CD4-positive, alpha-beta T cell treated with Interleukin-6 for 4 hours (primary cell): ENCODE measurements around the gene CENPQ.
"Not testable (repeated sequence)": the region's sequence is repeated elsewhere in the genome, so short reads cannot be mapped to it uniquely, and the experiment has no call there.

Source experiments
- DNase-seq: peaks from one replicate; pipeline ENCODE4 v3.0.0-alpha.2; 2020; ENCODE audit warnings: mixed read lengths

CENPQ gene, protein sequence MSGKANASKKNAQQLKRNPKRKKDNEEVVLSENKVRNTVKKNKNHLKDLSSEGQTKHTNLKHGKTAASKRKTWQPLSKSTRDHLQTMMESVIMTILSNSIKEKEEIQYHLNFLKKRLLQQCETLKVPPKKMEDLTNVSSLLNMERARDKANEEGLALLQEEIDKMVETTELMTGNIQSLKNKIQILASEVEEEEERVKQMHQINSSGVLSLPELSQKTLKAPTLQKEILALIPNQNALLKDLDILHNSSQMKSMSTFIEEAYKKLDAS

DNA sequence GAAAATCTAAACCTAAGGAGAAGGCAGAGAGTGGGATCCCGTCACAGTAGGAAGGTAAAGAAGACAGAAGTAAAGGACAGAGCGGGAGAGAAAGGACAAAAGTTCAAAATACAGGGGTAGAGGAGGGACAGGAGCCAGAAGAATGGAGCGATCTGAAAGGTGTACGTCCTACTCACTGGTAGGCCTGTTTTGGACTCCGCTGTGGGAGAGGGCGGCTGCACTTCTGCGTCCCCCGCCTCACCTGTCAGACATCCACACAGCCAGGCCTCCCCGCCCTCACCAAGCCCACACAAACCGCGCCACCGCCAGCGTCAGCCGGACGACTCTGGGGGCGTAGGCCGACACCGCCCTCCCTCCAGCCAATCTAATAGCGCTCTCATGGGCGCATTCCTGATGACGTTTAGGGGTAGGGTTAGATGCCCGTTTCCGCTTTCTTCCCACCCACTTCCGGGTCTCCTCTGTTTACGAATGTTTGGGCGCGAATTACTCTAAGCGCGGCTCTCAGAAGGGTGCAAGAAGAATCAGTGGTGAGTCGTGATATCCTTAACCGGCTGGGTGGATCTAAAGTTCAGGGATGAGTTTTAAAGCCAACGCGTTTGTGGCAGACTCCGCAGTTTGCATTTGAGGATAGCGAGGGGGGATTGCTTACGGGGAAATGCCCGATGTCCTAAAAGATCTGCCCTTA, at the start of gene CENPQ, which contains the start of gene MMUT:
TSS of gene CENPQ (plus strand) at position 444 of the 685 bp plus-strand sequence. CDS start 6,807 bp downstream, outside the sequence.
TSS of gene MMUT (minus strand) at position 327 of the 685 bp plus-strand sequence. CDS start 3,787 bp downstream, outside the sequence.
- peak; percentile 91 for DNase-seq

DNA sequence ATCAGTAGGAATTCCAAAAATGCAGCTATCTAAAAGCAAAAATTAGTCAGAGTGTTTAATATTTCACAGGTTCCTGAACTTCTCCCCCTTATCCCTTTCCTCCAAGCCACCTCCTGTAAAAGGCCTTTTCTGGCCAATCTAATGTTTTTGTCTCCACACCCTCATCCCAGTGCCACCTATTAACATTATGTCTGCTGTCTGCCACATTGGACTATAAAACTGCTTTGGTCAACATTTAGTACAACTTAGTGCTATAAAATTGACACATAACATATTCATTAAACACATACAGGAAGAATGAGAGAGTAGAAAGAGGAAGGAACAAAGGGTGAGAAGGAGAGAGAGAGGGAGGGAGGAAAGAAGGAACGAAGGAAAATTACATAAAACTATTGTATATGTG, 47.8 kb upstream of the CENPQ start:
- DNase-seq: no peak

DNA sequence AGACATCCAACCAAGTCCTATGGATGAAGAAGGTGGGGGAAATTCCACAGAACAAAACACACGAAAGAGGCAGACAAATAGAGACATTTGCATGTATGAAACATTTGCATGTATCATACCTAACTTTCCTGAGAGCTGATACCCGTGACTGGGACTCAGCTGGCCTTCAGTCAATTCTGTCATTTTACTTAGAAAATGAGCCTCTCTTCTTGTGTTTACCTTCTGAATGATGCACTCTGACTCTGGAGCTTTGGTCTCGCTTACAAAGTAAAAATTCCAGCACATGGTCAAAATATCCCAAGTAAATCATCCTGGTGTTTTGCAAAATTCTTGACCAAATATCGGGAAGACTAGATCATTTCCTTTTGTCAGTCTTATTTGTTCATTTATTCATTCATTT, 47.0 kb upstream of the CENPQ start:
- DNase-seq: no peak

DNA sequence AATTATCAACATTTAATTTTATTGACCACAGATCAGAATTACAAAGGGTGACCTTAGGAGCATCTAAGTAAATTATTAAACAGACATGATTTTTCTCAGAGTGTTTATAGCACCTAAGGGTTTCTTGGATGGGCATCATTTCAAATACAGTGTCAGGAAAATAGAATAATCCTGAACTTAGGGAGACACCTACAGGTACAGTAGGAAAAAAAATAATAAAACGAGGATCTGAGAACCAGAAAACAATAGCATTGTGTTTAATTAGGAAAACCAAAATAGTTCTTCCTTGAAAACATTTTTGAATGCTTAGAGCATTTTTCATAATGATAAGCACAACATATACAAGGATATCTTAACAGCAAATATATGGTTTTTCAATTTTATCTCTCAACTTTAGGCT, 39.4 kb upstream of the CENPQ start:
- no peak for DNase-seq

DNA sequence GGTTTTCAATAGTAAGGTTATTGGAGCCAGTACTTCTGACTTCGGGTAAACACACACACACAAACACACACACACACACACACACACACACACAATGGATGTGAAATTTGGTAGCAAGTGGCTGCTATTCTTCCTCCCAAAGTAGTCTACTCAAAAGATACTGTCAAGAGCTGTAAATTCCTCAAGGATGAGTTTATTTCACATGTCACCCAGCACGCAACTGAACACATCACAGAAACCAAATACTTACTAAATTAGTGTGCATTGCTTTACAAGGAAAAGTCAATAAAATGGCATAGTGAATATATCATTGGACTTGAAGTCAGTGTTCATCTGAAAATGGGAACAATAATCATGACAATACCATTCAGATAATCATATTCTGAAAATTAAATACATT, 33.0 kb upstream of the CENPQ start:
- DNase-seq: no peak

DNA sequence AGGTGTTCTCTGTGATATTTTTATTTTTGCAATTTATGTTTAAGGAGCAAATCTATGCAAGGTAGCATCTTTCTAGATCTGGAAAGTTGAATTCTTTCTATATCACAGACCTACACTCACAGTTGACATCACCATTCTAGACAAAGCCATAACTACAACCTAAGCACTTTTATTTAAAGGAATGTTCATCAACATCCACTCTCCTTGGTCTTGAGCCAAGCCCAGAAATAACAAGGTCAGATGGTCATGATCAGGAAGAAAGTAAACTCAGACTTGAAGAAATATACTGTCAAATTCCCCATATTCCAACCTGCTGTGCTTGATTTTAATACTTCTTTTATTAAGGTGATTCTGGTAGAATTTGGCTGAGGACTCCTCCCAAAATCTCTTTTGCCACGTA, 32.3 kb upstream of the CENPQ start:
- DNase-seq: no peak

DNA sequence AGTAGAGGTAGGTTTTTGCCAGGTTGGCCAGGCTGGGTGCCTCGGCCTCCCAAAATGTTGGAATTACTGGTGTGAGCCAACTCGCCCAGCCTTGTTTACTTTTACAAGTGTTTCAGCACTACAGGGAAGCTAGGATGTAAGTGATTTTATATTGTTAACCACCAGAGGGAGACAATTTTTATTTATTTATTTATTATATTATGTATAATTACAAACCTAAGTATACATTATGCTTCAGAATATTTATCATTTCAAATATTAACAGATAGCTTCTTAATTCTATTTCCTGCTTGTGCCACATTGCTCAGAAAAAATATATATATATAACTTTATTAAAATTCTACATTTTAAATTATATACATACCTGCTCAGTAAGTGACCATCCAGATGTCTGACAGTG, 9.9 kb upstream of the CENPQ start:
- DNase-seq: no peak

DNA sequence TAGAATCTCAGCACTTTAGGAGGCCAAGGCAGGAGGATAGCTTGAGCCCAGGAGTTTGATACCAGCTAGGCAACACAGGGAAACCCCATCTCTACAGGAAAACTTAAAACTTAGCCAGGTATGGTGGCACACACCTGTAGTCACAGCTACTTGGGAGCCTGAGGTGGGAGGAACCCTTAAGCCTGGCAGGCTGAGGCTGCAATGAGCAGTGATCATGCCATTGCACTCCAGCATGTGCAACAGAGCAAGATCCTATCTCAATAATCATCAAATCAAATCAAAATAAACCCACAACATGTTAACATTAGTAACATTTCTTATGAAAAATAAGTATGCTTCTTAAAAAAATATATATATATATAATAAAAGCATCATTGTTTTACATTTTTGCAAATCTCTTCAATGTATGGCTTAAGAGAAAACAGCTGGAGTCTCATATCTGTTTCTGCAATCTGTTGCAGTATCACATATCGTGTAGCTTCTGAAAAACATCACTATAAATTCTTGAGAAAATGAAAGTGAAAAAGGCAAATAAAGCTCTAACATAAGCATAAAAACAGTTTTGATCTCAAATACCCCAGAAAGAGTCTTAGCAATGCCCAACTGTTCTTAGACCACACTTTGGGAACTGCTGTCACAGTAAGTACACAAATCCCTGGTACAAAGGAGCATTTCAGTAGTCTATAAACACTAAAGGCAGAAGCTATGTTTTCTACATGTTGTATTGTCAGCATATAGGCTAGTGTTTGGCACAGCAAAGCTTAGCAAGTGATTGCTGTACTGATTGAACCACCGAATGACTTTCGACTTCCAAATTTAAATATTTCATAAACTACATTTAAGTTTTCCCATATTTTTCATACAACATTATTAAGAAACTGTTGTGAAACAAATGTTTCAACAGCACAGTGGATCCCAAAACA, 8.1 kb upstream of the CENPQ start:
- DNase-seq: no peak

DNA sequence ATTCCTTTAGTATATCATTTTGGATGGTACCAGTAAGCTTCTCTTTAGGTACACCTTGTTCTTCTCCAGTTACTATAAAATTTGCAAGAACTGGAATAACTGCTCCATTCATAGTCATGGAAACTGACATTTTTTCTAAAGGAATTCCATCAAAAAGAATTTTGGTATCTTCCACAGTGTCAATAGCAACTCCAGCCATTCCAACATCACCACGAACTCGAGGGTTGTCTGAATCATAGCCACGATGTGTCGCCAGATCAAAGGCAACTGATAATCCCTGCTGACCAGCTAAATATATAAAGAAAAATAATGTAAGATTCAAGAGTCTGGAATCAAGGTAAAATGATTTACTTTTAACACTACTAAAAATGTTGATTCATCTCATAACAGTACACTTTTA, 5.4 kb upstream of the CENPQ start:
- no peak for DNase-seq

DNA sequence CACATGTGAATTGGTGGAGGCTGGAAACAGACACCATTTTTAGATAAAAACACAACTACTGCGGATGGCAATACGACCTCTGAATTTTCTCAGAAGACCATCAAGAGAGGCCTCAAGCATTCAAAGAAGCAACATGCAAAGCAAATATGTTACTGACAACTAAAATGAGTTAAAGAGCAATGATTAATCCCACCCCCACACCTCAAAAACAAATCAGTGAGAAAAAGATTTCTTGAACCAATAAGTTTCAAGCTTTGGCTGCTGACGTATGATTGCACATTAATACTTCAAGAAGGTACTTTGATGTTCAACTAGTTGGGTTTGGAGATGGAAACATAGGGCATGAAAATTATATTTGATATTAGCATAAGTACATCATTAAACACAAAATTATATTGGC, 1.1 kb upstream of the CENPQ start:
- DNase-seq: no peak

DNA sequence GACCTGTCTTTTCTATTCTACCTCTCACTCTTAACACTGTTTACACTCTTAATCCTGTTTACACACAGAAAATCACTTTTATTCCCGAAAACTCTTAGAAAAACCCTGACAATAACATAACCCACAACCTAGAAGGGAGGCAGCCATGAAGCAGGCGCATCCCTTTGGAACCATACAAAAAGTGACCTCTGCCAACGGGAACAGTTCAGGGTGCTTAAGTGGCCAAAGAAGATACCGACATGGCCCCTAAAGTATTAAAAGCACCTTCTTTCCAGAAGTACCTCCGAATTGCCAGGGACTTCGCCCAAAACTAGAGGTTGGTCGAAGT, 607 bp upstream of the CENPQ start:
- no peak for DNase-seq

DNA sequence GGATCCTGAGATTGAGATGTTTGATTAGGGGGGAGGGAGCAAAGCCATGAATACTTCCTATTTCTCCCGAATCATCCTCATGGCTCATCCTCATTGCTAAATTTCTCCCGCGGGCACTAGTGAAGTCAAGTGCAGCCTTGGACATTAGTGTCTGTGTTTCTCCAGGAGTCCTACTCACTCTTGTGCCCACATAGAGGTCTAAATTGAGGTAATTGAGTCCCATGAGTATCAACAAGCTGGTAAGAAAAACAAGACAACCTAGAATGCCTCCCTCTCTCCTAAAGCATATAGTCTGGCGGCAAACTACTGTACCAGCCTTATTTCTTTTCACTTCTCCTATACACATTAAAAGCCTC, 420 bp downstream of the CENPQ start:
- no peak for DNase-seq

DNA sequence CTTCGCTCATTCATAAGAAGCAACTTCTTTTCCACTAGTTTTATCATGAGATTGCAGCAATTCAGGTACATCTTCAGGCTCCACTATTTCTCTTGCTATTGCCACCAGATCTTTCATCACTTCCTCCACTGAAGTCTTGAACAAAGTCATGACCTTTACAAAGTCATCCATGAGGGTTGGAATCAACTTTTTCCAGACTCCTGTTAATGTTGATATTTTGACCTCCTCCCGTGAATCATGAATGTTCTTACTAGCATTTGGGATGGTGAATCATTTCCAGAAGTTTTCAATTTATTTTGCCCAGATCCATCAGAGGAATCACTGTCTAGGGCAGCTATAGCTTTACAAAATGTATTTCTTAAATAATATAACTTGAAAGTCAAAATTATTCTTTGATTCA, 1.5 kb downstream of the CENPQ start:
- no peak for DNase-seq

DNA sequence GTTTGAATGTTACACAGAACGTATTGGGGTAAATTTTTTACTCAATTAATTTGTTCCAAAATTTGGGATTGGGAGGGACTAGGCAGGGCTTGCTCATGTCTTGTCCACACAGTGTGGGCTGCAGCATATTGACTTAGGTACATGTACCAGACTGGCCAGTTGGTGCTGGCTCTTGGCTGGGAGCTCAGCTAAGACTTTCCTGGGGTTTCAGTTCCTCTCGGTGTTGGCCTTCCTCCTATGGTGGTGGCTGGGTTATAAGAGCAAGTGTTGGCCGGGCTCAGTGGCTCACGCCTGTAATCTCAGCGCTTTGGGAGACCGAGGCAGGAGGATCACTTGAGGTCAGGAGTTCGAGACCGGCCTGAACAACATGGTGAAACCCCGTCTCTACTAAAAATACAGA, 4.9 kb downstream of the CENPQ start:
- no peak for DNase-seq

DNA sequence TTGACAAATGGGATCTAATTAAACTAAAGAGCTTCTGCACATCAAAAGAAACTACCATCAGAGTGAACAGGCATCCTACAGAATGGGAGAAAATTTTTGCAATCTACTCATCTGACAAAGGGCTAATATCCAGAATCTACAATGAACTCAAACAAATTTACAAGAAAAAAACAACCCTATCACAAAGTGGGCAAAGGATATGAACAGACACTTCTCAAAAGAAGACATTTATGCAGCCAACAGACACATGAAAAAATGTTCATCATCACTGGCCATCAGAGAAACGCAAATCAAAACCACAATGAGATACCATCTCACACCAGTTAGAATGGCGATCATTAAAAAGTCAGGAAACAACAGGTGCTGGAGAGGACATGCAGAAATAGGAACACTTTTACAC, 13.4 kb downstream of the CENPQ start:
- not testable (repeated sequence) for DNase-seq

DNA sequence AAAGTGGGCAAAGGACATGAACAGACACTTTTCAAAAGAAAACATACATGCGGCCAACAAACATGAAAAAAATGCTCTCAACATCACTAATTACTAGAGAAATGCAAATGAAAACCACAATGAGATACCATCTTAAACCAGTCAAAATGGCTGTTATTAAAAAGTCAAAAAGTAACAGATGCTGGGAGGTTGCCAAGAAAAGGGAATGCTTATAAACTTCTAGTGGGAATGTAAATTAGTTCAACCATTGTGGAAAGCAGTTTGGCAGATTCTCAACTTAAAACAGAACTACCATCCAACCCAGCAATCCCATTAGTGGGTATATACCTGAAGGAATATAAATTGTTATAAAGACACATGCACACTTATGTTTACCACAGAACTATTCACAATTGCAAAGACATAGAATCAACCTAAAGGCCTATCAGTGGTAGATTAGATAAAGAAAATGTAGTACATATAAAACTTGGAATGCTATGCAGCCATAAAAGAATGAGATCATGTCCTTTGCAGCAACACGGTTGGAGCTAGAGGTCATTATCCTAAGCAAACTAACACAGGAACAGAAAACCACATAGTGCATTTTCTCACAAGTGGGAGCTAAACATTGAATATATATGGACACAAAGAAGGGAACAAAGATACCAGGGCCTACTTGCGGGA, 16.3 kb downstream of the CENPQ start:
- no peak for DNase-seq

DNA sequence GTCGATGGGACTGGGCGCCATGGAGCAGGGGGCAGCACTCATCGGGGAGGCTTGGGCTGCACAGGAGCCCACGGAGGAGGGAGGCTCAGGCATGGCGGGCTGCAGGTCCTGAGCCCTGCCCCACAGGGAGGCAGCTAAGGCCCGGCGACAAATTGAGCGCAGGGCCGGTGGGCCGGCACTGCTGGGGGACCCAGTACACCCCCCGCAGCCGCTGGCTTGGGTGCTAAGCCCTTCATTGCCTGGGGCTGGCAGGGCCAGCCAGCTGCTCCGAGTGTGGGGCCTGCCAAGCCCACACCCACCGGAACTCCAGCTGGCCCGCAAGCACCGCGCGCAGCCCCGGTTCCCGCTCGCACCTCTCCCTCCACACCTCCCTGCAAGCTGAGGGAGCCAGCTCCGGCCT, 18.7 kb downstream of the CENPQ start:
- DNase-seq: not testable (repeated sequence)

DNA sequence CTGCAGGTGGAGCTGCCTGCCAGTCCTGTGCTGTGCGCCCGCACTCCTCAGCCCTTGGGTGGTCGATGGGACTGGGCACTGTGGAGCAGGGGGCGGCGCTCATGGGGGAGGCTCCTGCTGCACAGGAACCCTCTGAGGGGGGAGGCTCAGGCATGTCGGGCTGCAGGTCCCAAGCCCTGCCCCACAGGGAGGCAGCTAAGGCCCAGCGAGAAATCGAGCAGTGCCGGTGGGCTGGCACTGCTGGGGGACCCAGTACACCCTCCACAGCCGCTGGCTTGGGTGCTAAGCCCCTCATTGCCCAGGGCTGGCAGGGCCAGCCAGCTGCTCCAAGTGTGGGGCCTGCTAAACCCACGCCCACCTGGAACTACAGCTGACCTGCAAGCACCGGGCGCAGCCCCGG, 20.2 kb downstream of the CENPQ start:
- not testable (repeated sequence) for DNase-seq

DNA sequence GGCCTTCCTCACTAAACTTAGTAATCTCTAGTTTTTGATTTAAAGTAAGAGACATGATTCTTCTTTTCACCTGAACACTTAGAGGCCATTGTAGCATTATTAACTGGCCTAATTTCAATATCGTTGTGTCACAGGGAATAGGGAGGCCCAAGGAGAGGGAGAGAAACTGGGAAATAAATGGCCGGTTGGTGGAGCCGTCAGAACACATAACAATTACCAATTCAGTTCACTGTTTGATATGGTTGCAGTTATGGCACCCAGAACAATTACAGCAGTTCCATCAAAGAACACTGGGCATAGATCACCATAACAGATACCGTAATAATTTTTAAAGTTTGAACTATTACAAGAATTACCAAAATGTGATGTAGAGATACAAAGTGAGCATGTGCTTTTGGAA, 27.5 kb downstream of the CENPQ start:
- no peak for DNase-seq

DNA sequence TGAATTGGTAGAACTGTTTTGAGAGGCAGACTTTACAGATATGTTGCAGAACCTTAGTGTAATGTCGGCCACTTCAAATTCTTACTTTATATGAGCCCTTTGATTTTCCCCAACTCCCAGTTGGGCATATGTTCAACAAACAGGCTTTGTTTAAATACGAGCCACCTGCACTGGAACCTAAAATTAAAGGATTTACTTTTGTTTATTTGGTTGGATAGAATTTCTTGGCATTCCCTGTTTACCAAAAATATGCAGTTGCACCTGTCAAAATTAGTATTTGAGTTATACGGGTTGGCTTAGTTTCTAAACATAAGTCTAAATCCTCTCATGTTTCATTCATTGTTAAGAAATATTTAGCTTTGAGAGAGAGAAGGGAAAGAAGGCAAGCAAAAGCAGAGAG, 34.1 kb downstream of the CENPQ start:
- no peak for DNase-seq

DNA sequence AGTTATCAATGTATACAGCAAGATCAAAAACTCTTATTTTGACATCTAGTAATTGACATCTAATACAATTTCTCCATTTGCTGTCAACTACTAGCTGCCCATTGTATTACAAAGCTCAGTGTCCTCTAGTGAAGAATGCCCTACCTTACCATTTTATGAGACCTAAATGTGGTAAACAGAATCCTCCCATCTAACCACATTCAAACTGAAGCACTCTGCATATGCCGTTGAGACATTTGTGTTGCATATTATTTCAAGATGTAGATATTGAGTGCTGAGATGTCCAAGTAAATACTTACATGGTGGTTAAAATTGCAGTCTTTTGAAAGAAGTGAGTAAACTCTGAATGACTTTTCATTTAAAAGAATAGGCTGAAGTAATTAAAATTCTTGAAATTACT, 36.0 kb downstream of the CENPQ start:
- DNase-seq: no peak

DNA sequence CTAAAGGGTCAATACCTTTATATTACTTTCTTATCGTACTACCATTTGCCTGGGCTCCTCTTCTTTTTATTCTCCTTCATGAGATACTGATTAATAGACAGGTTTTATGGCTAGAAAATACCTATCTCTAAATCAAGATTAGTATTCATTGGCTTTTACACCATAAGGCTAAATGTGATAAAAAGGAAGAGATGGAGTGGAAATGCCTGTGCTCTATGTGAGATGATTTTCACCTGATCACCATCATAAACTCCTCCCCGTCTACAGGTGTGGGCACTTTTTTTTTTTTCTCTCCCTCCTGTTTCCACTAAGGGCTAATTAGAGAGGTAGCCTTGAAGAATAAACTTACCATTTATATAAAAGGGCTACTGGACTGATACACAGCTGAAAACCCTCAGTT, 36.5 kb downstream of the CENPQ start, which contains the start of gene GLYATL3:
TSS of gene GLYATL3 (plus strand) at position 301 of the 400 bp plus-strand sequence. CDS start 12,068 bp downstream, outside the sequence.
- no peak for DNase-seq

DNA sequence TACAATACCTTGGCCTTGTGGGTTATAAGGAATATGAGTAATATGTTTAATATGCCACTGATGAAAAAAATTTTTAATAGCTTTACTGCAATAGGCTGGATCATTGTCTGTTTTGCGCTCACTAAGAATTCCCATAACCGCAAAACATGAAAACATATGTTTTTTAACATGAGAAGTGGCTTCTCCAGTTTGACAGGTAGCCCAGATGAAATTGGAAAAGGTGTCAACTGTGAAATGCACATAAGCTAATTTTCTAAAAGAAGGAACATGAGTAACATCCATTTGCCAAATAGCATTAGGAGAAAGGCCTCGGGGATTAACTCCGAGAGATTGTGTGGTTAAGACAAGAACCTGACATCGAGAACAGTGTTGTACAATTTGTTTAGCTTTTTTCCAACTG, 41.5 kb downstream of the CENPQ start:
- no peak for DNase-seq
